H1 (cell line): Measurements from ENCODE around the gene TBC1D20. TPM values are rescaled to one million over a fixed set of nuclear protein-coding genes. Genes with fewer than 3 reads are reported as not detected.
A peak's percentile ranks its signal among the peaks of the same experiment; 100 is the strongest.

Experiments used
- KDM5A ChIP-seq: fragments of 200-600 bp; IDR thresholded peaks from 2 replicates; pipeline ENCODE4 v1.7.1; 2012; ENCODE audit warnings: mild to moderate bottlenecking, low read length, inconsistent platforms, mixed read lengths
- POLR2A ChIP-seq, 2 experiments: IDR thresholded peaks; 1 replicate in 1 of 2; 2 replicates in 1 of 2; pipeline ENCODE4 v1.6.1; 2011; ENCODE audit warnings: low read depth in 2 of 2, low read length in 2 of 2, mild to moderate bottlenecking in 2 of 2; ENCODE audit errors: control extremely low read depth in 1 of 2
- RFX5 ChIP-seq: IDR thresholded peaks from 2 replicates; pipeline ENCODE4 v1.6.1; 2011; ENCODE audit warnings: low read depth, low read length, improper control_type of control experiment, borderline replicate concordance
- SRF ChIP-seq: IDR thresholded peaks from 2 replicates; pipeline ENCODE4 v1.6.1; 2011; ENCODE audit warnings: mild to moderate bottlenecking, low read depth, low read length, moderate library complexity
- TAF1 ChIP-seq: IDR thresholded peaks from 2 replicates; pipeline ENCODE4 v1.6.1; 2011; ENCODE audit warnings: mild to moderate bottlenecking, low read depth, low read length
- TEAD4 ChIP-seq: IDR thresholded peaks from 2 replicates; pipeline ENCODE4 v1.6.1; 2012; ENCODE audit warnings: low read depth, low read length, inconsistent platforms, mixed read lengths
- polyA plus RNA-seq, 7 experiments: library from polyadenylated mRNA; depleted of rRNA in 3 of 7; stranded (reverse) in 5 of 7; unstranded in 2 of 7; fragments of >200 nt in 5 of 7; fragments of 200-250 nt in 2 of 7; gene quantifications; 1 replicate in 5 of 7; 2 replicates in 1 of 7; 4 replicates in 1 of 7; pipeline versions ENCODE4 v1.2.1 to v1.2.3, GENCODE V29; 2011 to 2013; ENCODE audit warnings: missing spikeins in 2 of 7, mixed read lengths in 2 of 7
- total RNA-seq: library from RNA; stranded (reverse); fragmentation: NEBNext Ultra II Directional; extraction: Animal tissue kit (Norgen Biotek cat#: 25700); gene quantifications from 2 replicates; pipeline ENCODE4 v1.2.1, GENCODE V29; 2021
- TF ChIP-seq, protein P1 (sequence below): fragments of 300-600 bp; sonication (generic); IDR thresholded peaks from 2 replicates; pipeline ENCODE4 v1.7.1; 2012; ENCODE audit warnings: low read length, moderate library complexity, mild to moderate bottlenecking, inconsistent platforms; ENCODE audit not compliant: insufficient replicate concordance
- TF ChIP-seq, protein P2 (sequence below): IDR thresholded peaks from 2 replicates; pipeline ENCODE4 v1.6.1; 2011; ENCODE audit warnings: low read depth, mild to moderate bottlenecking, low read length; ENCODE audit not compliant: insufficient read depth

Gene TBC1D20
- total and polyA plus RNA-seq, 2 of the 8 experiments (the other 6 are each of a cell fraction or from before 2014, with no cell fraction given): 14.5 to 17.1 TPM

DNA sequence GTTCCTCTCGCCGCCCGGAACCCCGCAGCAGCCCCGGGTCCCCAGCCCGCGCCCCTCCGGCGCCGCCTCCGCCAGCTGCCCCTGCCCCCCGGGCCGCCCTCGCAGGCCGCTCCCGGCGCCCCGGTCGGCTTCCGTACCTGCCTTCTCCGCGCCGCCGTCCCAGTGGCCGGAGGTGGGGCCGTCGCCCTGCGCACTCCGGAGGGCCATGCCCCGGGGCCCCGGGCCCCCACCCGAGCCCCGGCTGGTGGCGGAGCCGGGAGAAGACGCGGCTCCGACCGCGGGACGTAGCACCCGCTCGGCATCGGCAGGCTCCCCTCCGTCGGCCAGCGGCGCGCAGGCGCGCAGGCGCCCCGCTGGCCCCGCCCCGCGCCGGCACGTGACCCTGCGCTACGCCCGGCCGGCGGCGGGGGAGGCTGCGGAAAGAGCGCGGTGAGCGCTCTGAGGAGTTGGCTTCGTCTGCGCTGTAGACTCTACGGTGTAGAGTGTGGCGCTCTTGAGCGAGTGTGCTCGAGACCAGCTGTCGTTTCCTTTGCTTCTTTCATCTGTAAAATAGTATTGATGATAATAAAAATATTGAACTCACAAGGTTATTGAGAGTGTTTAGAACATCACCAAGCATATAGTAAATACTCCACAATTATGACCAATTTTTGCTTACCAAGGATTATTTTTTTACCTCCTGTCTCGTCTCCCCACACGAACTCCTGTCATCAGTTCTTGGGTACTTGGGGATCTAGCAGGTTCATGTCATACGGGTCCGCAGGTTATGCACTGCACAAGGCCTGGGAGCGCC lies at the start of gene TBC1D20 (continued):
- TF ChIP-seq, protein P1, sequence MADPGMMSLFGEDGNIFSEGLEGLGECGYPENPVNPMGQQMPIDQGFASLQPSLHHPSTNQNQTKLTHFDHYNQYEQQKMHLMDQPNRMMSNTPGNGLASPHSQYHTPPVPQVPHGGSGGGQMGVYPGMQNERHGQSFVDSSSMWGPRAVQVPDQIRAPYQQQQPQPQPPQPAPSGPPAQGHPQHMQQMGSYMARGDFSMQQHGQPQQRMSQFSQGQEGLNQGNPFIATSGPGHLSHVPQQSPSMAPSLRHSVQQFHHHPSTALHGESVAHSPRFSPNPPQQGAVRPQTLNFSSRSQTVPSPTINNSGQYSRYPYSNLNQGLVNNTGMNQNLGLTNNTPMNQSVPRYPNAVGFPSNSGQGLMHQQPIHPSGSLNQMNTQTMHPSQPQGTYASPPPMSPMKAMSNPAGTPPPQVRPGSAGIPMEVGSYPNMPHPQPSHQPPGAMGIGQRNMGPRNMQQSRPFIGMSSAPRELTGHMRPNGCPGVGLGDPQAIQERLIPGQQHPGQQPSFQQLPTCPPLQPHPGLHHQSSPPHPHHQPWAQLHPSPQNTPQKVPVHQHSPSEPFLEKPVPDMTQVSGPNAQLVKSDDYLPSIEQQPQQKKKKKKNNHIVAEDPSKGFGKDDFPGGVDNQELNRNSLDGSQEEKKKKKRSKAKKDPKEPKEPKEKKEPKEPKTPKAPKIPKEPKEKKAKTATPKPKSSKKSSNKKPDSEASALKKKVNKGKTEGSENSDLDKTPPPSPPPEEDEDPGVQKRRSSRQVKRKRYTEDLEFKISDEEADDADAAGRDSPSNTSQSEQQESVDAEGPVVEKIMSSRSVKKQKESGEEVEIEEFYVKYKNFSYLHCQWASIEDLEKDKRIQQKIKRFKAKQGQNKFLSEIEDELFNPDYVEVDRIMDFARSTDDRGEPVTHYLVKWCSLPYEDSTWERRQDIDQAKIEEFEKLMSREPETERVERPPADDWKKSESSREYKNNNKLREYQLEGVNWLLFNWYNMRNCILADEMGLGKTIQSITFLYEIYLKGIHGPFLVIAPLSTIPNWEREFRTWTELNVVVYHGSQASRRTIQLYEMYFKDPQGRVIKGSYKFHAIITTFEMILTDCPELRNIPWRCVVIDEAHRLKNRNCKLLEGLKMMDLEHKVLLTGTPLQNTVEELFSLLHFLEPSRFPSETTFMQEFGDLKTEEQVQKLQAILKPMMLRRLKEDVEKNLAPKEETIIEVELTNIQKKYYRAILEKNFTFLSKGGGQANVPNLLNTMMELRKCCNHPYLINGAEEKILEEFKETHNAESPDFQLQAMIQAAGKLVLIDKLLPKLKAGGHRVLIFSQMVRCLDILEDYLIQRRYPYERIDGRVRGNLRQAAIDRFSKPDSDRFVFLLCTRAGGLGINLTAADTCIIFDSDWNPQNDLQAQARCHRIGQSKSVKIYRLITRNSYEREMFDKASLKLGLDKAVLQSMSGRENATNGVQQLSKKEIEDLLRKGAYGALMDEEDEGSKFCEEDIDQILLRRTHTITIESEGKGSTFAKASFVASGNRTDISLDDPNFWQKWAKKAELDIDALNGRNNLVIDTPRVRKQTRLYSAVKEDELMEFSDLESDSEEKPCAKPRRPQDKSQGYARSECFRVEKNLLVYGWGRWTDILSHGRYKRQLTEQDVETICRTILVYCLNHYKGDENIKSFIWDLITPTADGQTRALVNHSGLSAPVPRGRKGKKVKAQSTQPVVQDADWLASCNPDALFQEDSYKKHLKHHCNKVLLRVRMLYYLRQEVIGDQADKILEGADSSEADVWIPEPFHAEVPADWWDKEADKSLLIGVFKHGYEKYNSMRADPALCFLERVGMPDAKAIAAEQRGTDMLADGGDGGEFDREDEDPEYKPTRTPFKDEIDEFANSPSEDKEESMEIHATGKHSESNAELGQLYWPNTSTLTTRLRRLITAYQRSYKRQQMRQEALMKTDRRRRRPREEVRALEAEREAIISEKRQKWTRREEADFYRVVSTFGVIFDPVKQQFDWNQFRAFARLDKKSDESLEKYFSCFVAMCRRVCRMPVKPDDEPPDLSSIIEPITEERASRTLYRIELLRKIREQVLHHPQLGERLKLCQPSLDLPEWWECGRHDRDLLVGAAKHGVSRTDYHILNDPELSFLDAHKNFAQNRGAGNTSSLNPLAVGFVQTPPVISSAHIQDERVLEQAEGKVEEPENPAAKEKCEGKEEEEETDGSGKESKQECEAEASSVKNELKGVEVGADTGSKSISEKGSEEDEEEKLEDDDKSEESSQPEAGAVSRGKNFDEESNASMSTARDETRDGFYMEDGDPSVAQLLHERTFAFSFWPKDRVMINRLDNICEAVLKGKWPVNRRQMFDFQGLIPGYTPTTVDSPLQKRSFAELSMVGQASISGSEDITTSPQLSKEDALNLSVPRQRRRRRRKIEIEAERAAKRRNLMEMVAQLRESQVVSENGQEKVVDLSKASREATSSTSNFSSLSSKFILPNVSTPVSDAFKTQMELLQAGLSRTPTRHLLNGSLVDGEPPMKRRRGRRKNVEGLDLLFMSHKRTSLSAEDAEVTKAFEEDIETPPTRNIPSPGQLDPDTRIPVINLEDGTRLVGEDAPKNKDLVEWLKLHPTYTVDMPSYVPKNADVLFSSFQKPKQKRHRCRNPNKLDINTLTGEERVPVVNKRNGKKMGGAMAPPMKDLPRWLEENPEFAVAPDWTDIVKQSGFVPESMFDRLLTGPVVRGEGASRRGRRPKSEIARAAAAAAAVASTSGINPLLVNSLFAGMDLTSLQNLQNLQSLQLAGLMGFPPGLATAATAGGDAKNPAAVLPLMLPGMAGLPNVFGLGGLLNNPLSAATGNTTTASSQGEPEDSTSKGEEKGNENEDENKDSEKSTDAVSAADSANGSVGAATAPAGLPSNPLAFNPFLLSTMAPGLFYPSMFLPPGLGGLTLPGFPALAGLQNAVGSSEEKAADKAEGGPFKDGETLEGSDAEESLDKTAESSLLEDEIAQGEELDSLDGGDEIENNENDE: no peak
- TF ChIP-seq SRF: no peak
- no peak for TF ChIP-seq RFX5
- TF ChIP-seq POLR2A (IDR thresholded peaks at IDR 0.05; ENCODE audit: control extremely low read depth in 1 of 2, low read depth in 2 of 2, low read length in 2 of 2): peak; percentile 68 to 85; a peak in 2 of 3 replicates
- TF ChIP-seq, protein P2, sequence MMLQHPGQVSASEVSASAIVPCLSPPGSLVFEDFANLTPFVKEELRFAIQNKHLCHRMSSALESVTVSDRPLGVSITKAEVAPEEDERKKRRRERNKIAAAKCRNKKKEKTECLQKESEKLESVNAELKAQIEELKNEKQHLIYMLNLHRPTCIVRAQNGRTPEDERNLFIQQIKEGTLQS: peak; percentile 87; the same call in 1 of the 2 replicates
- TF ChIP-seq TEAD4: peak; percentile 40; the same call in 1 of the 2 replicates
- TF ChIP-seq TAF1: peak; percentile 39; the same call in 1 of the 2 replicates
- TF ChIP-seq KDM5A: no peak
